ENCODE data around the gene DAP.

DNA sequence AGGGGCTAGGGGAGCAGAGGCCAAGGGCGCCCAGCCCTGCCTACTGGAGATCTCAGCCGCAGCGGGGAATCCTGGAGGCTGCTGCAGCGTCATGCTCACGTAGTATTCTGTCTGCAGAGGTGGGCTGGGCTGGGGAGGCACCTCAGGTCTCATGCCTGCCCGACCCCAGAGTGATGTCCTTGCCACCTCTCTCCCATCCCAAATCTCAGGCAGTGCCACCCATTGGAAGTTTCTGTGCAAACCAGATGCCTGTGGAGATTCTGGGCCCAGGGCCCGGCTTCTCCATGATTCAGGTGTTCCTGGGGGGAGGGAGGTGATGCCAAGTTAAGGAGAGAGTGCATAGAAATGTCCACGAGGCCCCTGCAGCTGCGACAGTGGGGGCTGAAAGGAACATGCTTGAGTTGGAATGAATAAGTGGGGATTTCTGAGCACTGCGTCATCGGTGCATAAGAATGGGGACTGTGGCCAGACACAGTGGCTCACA is 125.1 kb downstream of the DAP start:
- no peak for TF ChIP-seq CTCF (IDR thresholded peaks at IDR 0.05)
- no peak for TF ChIP-seq POLR2AphosphoS5 (IDR thresholded peaks at IDR 0.05)
